Tibial nerve (tissue), 4 donors: ENCODE measurements around the gene CASZ1.

Source experiments
- CTCF ChIP-seq, 5 experiments: fragments of 200-600 bp in 3 of 5; fragments of 450-650 bp in 2 of 5; sonication (generic) in 3 of 5; IDR thresholded peaks; one replicate each; pipeline ENCODE4 v1.5.1; 2016 to 2019; ENCODE audit warnings: antibody characterized with exemption in 5 of 5, mild to moderate bottlenecking in 3 of 5, moderate library complexity in 2 of 5
- EP300 ChIP-seq, 2 donors: sonication (generic); formaldehyde crosslinking; IDR thresholded peaks; one replicate each; pipeline ENCODE4 v1.6.1; 2017; ENCODE audit warnings: antibody characterized with exemption in 2 of 2, mild to moderate bottlenecking in 1 of 2
- POLR2A ChIP-seq, 2 donors: fragments of 450-650 bp; IDR thresholded peaks; one replicate each; pipeline ENCODE4 v1.6.1; 2017; ENCODE audit warnings: antibody characterized with exemption in 2 of 2, mild to moderate bottlenecking in 2 of 2, moderate library complexity in 2 of 2

- TF ChIP-seq CTCF (IDR thresholded peaks at IDR 0.05): no peak
- no peak for TF ChIP-seq EP300 (IDR thresholded peaks at IDR 0.05)
- no peak for TF ChIP-seq POLR2A (IDR thresholded peaks at IDR 0.05)
Measured at GRCh38 chr1:10665226-10665625, 131.2 kb downstream of the CASZ1 start.
